ENCODE data around the gene ARAP2. TPM values are rescaled to one million over a fixed set of nuclear protein-coding genes. Genes with fewer than 3 reads are reported as not detected.

ARAP2 gene
- total RNA-seq, 4 donors from 2014 or later = 12.4 to 23.4 (median 14.4) TPM

DNA sequence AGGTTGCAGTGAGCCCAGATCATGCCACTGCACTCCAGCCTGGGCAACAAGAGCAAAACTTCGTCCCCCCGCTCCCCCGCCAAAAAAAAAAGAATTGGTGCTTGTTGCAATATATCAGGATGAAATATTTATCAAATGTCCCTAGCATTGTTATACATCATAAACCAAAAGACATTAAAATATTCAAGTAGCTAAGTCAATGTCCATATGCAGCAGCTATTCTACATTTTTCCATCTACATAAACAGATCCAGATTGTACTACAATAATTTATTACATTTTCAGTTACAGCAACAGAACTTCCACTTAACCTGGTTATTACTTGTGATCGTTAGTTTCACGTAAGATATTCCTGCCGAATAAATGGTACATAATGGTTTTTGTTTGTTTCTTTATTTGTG lies 64.1 kb downstream of the ARAP2 start:
- no peaks in the 10 kb centered on the region for H3K4me1 ChIP-seq
- H3K9me3 ChIP-seq = no peaks in the 10 kb centered on the region
- ATAC-seq = no peak
- TF ChIP-seq EP300 (IDR thresholded peaks at IDR 0.05) (no peak), POLR2AphosphoS5 (IDR thresholded peaks at IDR 0.05) (no peak), POLR2A (IDR thresholded peaks at IDR 0.05) (no peak)
- TF ChIP-seq, protein P1, sequence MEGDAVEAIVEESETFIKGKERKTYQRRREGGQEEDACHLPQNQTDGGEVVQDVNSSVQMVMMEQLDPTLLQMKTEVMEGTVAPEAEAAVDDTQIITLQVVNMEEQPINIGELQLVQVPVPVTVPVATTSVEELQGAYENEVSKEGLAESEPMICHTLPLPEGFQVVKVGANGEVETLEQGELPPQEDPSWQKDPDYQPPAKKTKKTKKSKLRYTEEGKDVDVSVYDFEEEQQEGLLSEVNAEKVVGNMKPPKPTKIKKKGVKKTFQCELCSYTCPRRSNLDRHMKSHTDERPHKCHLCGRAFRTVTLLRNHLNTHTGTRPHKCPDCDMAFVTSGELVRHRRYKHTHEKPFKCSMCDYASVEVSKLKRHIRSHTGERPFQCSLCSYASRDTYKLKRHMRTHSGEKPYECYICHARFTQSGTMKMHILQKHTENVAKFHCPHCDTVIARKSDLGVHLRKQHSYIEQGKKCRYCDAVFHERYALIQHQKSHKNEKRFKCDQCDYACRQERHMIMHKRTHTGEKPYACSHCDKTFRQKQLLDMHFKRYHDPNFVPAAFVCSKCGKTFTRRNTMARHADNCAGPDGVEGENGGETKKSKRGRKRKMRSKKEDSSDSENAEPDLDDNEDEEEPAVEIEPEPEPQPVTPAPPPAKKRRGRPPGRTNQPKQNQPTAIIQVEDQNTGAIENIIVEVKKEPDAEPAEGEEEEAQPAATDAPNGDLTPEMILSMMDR (IDR thresholded peaks at IDR 0.05) = no peak
- H3K4me3 ChIP-seq = no peak overlapping the region
- no peaks in the 10 kb centered on the region for H3K27me3 ChIP-seq
- WGBS, 2 donors (ENCODE audit: low coverage in 1 of 2) = 83 to 95% methylated on average over 3 of the region's 6 CpGs
- no peak overlapping the region for H3K27ac ChIP-seq
- no peaks in the 10 kb centered on the region for H3K36me3 ChIP-seq

DNA sequence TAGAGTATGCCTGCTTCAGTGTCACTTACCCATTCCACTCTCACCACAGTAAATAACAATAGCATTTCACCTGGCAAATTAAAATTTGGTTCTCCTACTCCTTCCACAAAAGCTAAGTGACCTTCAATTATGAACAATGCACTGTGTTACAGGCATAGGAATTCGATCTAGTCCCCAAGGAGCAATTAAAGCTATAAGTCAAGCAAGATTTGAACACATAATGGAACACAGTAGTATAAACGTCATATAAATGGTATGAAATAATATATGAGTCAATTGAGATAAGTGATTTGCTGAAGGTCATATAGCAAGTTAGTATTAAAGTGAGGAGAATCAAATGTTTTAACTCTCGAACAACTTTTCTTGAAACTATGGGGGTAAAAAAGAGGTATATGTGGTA lies 65.8 kb downstream of the ARAP2 start:
- Histone ChIP-seq H3K9me3 (no peaks in the 10 kb centered on the region), H3K4me3 (no peak overlapping the region), H3K27ac (no peak overlapping the region), H3K36me3 (no peaks in the 10 kb centered on the region), H3K4me1 (no peaks in the 10 kb centered on the region), H3K27me3 (no peaks in the 10 kb centered on the region)
- WGBS, 2 donors (ENCODE audit: low coverage in 1 of 2) = 68 to 79% methylated on average over 2 to 3 of the region's 3 CpGs
- ATAC-seq = no peak
- TF ChIP-seq EP300 (IDR thresholded peaks at IDR 0.05) = no peak
- TF ChIP-seq, protein P1 (IDR thresholded peaks at IDR 0.05) = no peak
- TF ChIP-seq POLR2AphosphoS5 (IDR thresholded peaks at IDR 0.05) = no peak
- TF ChIP-seq POLR2A (IDR thresholded peaks at IDR 0.05) = no peak

DNA sequence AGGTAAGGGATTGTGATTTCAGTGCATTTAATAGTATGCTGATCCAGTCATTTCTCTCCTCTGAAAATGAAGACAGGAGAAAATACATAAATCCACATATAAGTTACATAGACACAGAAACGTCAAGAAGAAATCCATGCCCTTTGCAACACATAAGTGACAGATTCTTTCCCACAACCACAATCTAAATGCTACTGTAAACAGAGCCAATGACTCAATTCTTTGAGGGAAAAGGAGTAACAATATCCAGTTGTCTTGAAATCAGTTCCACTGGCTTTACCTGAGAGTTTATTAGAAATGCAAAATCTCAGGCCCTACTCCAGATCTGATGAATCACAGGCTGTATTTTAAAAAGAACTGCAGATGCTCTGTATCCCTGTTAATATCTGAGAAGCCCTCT lies 66.4 kb downstream of the ARAP2 start:
- 58 to 73% methylated on average over 1 of the region's 1 CpG for WGBS, 2 donors (ENCODE audit: low coverage in 1 of 2)
- Histone ChIP-seq H3K27ac (no peak overlapping the region), H3K27me3 (no peaks in the 10 kb centered on the region), H3K36me3 (no peaks in the 10 kb centered on the region), H3K4me1 (no peaks in the 10 kb centered on the region), H3K4me3 (no peak overlapping the region), H3K9me3 (no peaks in the 10 kb centered on the region)
- no peak for ATAC-seq
- TF ChIP-seq, protein P1 (IDR thresholded peaks at IDR 0.05) = no peak
- TF ChIP-seq EP300 (IDR thresholded peaks at IDR 0.05) (no peak), POLR2A (IDR thresholded peaks at IDR 0.05) (no peak), POLR2AphosphoS5 (IDR thresholded peaks at IDR 0.05) (no peak)

DNA sequence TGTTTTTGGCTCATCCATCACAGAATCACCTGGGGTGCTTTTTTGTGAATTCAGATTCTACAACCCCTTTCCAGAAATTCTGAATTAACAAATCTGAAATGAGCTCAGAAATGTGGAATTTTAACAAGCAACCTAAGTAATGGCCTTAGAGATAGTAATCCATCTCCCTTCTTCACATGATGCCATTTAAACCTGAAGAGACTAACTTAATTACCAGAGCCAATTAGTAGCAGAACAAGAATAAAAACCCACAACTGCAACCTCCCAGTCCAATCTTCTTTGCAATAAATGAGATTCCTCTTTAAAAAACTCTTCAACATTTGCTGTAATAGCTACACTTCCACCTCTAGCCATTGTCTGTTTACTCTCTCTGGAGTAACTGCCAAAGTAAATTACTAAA lies 69.7 kb downstream of the ARAP2 start:
- H3K27ac ChIP-seq = no peak overlapping the region
- H3K4me3 ChIP-seq = no peak overlapping the region
- H3K4me1 ChIP-seq = no peaks in the 10 kb centered on the region
- H3K27me3 ChIP-seq = no peaks in the 10 kb centered on the region
- TF ChIP-seq POLR2AphosphoS5 (IDR thresholded peaks at IDR 0.05) = no peak
- TF ChIP-seq, protein P1 (IDR thresholded peaks at IDR 0.05) = no peak
- TF ChIP-seq EP300 (IDR thresholded peaks at IDR 0.05) = no peak
- TF ChIP-seq POLR2A (IDR thresholded peaks at IDR 0.05) = no peak
- ATAC-seq = no peak
- no peaks in the 10 kb centered on the region for H3K36me3 ChIP-seq
- no peaks in the 10 kb centered on the region for H3K9me3 ChIP-seq

DNA sequence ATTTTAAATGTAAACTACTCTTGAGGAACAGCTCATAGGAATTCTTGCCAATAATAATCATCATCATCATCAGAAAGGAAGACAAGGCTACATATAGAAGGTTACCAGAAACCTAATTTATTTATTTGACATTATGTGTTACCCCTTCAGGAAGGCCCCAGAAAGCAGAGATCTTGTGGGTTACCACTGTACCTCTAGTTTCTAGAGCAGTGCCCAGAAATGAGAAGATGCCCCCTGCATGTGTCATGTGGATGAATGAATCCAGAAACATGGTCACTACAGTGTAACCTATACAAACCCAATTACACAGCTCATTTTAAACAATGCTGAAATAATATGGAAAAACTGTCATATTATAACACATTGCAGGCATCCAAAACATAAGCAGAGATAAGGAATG lies 70.4 kb downstream of the ARAP2 start:
- Histone ChIP-seq H3K27me3 (no peaks in the 10 kb centered on the region), H3K4me3 (no peak overlapping the region), H3K27ac (no peak overlapping the region), H3K9me3 (no peaks in the 10 kb centered on the region), H3K4me1 (no peaks in the 10 kb centered on the region), H3K36me3 (no peaks in the 10 kb centered on the region)
- ATAC-seq = no peak
- TF ChIP-seq, protein P1 (IDR thresholded peaks at IDR 0.05) = no peak
- no peak for TF ChIP-seq POLR2AphosphoS5 (IDR thresholded peaks at IDR 0.05)
- no peak for TF ChIP-seq POLR2A (IDR thresholded peaks at IDR 0.05)
- TF ChIP-seq EP300 (IDR thresholded peaks at IDR 0.05) = no peak

Measured in gastroesophageal sphincter (tissue), 4 donors.